ENCODE results near the gene MEX3A. TPM values are rescaled to one million over a fixed set of nuclear protein-coding genes. Genes with fewer than 3 reads are reported as not detected.
A peak's percentile ranks its signal among the peaks of the same experiment; 100 is the strongest.
"Not testable (repeated sequence)": the region's sequence is repeated elsewhere in the genome, so short reads cannot be mapped to it uniquely, and the experiment has no call there.

The MEX3A gene
- total RNA-seq, 1 experiment from 2014 or later: 90.0 TPM

DNA sequence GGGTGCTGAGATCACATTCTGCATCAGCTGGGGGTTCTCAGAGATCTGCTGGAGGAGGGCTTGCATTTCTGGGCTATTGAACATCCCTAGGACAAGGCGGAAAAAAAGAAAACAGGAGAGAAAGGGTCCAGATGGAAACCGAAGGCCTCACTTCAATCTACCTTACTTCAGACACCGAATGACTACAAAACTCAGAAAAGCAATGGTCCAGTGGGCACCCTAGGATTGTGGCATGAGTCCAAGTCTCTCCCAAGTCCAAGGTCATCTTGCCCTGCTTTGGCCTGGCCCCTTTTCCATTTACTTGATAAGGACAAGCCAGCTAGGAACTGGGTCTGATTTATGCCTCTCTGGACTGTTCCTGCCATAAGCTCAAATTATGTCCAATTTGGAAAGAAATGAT lies 39.4 kb downstream of the MEX3A start:
- no peaks in the 10 kb centered on the region for H3K27me3 ChIP-seq (replicated peaks; ENCODE audit: insufficient read depth, low read depth, low read length, poor library complexity)
- no peaks in the 10 kb centered on the region for H3K4me1 ChIP-seq (ENCODE audit: insufficient read depth, low read length, poor library complexity, severe bottlenecking)
- TF ChIP-seq, protein P1, sequence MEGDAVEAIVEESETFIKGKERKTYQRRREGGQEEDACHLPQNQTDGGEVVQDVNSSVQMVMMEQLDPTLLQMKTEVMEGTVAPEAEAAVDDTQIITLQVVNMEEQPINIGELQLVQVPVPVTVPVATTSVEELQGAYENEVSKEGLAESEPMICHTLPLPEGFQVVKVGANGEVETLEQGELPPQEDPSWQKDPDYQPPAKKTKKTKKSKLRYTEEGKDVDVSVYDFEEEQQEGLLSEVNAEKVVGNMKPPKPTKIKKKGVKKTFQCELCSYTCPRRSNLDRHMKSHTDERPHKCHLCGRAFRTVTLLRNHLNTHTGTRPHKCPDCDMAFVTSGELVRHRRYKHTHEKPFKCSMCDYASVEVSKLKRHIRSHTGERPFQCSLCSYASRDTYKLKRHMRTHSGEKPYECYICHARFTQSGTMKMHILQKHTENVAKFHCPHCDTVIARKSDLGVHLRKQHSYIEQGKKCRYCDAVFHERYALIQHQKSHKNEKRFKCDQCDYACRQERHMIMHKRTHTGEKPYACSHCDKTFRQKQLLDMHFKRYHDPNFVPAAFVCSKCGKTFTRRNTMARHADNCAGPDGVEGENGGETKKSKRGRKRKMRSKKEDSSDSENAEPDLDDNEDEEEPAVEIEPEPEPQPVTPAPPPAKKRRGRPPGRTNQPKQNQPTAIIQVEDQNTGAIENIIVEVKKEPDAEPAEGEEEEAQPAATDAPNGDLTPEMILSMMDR (conservative IDR thresholded peaks at IDR 0.05; ENCODE audit: low read depth, low read length): no peak
- TF ChIP-seq EZH2 (IDR thresholded peaks at IDR 0.05; ENCODE audit: borderline replicate concordance, low read depth, low read length, poor library complexity, severe bottlenecking): no peak
- intact Hi-C loops (cut with micrococcal nuclease; ENCODE audit: unreplicated experiment): no loop called here
- no peak overlapping the region for H3K27ac ChIP-seq (ENCODE audit: low read depth, low read length, poor library complexity, severe bottlenecking)
- no peak overlapping the region for H3K4me3 ChIP-seq (ENCODE audit: low read depth, low read length, poor library complexity, severe bottlenecking)
- ChIA-PET POLR2A (ENCODE audit: low non-redundant PET) (no interaction called here), CTCF (no interaction called here)
- no TSS peak for BruUV-seq (replicated peaks)
- no peak for DNase-seq (ENCODE audit: low spot score)
- no peaks in the 10 kb centered on the region for H3K9me3 ChIP-seq (ENCODE audit: low read depth, low read length, poor library complexity, severe bottlenecking)
- peaks cover 33% of the 10 kb centered on the region for H3K36me3 ChIP-seq (ENCODE audit: insufficient read depth, low read length, poor library complexity, severe bottlenecking)

DNA sequence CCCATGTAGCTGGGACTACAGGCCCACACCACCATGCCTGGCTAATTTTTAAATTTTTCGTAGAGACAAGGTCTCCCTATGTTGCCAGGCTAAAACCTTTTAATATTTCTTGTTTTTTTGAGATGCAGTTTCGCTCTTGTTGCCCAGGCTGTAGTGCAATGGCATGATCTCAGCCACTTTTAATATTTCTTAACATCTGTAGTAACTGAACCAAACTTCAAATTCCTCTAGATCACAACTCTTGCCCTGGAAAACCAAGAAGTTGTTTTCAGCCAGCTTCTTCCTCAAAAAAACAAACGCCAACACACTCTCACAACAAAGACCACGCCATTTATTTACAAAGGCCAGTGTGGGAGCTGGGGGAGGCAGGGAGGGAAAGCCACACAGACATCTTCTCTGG lies 47.3 kb downstream of the MEX3A start:
- CTCF ChIA-PET: interaction anchor here (0.6 kb wide), 1 partner anchor 32 kb away, joined by 3 read pairs; no protein-coding TSS in a partner anchor
- H3K9me3 ChIP-seq (ENCODE audit: low read depth, low read length, poor library complexity, severe bottlenecking); BruUV-seq (replicated peaks); POLR2A ChIA-PET (ENCODE audit: low non-redundant PET); H3K4me1 ChIP-seq (ENCODE audit: insufficient read depth, low read length, poor library complexity, severe bottlenecking); H3K36me3 ChIP-seq (ENCODE audit: insufficient read depth, low read length, poor library complexity, severe bottlenecking); H3K27ac ChIP-seq (ENCODE audit: low read depth, low read length, poor library complexity, severe bottlenecking); H3K27me3 ChIP-seq (replicated peaks; ENCODE audit: insufficient read depth, low read depth, low read length, poor library complexity); DNase-seq (ENCODE audit: low spot score); H3K4me3 ChIP-seq (ENCODE audit: low read depth, low read length, poor library complexity, severe bottlenecking); intact Hi-C loops (cut with micrococcal nuclease; ENCODE audit: unreplicated experiment): not testable (repeated sequence)

DNA sequence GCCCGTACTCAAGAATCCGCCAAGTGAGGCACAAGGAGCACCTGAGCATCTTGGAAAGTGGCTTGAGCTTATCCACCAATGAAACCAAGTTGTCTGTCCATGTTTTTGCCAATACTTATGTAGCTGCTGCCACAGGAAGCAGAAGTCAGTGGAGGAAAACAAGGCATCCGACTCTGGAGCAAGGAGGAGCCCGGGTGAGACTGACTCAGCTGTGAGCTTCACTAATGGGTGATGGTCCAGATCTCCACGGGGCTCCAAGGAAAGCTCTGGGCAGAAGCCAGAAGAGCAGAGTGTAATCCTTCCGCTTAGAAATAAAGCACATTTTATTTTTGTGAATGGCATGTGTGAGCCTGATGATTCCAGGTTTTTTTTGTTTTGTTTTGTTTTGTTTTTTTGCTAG lies 49.3 kb downstream of the MEX3A start:
- H3K27ac ChIP-seq (ENCODE audit: low read depth, low read length, poor library complexity, severe bottlenecking): no peak overlapping the region
- POLR2A ChIA-PET (ENCODE audit: low non-redundant PET): no interaction called here
- H3K36me3 ChIP-seq (ENCODE audit: insufficient read depth, low read length, poor library complexity, severe bottlenecking): peaks cover 7% of the 10 kb centered on the region
- CTCF ChIA-PET: no interaction called here
- H3K4me3 ChIP-seq (ENCODE audit: low read depth, low read length, poor library complexity, severe bottlenecking): no peak overlapping the region
- peak; percentile 57 for DNase-seq (ENCODE audit: low spot score)
- TF ChIP-seq EZH2 (IDR thresholded peaks at IDR 0.05; ENCODE audit: borderline replicate concordance, low read depth, low read length, poor library complexity, severe bottlenecking): no peak
- TF ChIP-seq, protein P1 (conservative IDR thresholded peaks at IDR 0.05; ENCODE audit: low read depth, low read length): no peak
- no peaks in the 10 kb centered on the region for H3K4me1 ChIP-seq (ENCODE audit: insufficient read depth, low read length, poor library complexity, severe bottlenecking)
- H3K9me3 ChIP-seq (ENCODE audit: low read depth, low read length, poor library complexity, severe bottlenecking): no peaks in the 10 kb centered on the region
- no TSS peak for BruUV-seq (replicated peaks)
- H3K27me3 ChIP-seq (replicated peaks; ENCODE audit: insufficient read depth, low read depth, low read length, poor library complexity): no peaks in the 10 kb centered on the region
- intact Hi-C loops (cut with micrococcal nuclease; ENCODE audit: unreplicated experiment): no loop called here

DNA sequence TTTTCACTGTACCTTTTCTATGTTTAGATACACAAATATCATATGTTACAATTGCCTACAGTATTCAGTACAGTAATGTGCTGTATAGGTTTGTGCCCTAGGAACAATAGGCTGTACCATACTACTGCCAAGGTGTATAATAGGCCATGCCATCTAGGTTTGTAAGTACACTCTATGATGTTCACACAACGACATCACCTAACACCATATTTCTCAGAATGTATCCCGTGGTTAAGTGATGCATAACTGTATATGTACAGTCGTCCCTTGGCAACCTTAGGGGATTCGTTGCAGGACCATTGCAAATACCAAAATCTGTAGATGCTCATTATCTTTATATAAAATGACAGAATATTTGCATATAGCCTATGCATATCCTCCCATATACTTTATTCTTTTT lies 55.7 kb downstream of the MEX3A start:
- DNase-seq (ENCODE audit: low spot score): no peak
- CTCF ChIA-PET: interaction anchor here (0.7 to 1.1 kb wide), 3 partner anchors 27 to 41 kb away, joined by 3 to 13 read pairs (median 10); partner anchors contain the start of genes LAMTOR2 and UBQLN4
- intact Hi-C loops (cut with micrococcal nuclease; ENCODE audit: unreplicated experiment): loop anchor here (10.0 kb wide), 1 partner anchor 108 kb away; no protein-coding TSS in a partner anchor
- Histone ChIP-seq H3K27me3 (replicated peaks; ENCODE audit: insufficient read depth, low read depth, low read length, poor library complexity) (no peaks in the 10 kb centered on the region), H3K4me1 (ENCODE audit: insufficient read depth, low read length, poor library complexity, severe bottlenecking) (no peaks in the 10 kb centered on the region), H3K4me3 (ENCODE audit: low read depth, low read length, poor library complexity, severe bottlenecking) (no peak overlapping the region), H3K9me3 (ENCODE audit: low read depth, low read length, poor library complexity, severe bottlenecking) (no peaks in the 10 kb centered on the region), H3K27ac (ENCODE audit: low read depth, low read length, poor library complexity, severe bottlenecking) (no peak overlapping the region), H3K36me3 (ENCODE audit: insufficient read depth, low read length, poor library complexity, severe bottlenecking) (no peaks in the 10 kb centered on the region)
- POLR2A ChIA-PET (ENCODE audit: low non-redundant PET): no interaction called here
- TF ChIP-seq EZH2 (IDR thresholded peaks at IDR 0.05; ENCODE audit: borderline replicate concordance, low read depth, low read length, poor library complexity, severe bottlenecking): no peak
- no TSS peak for BruUV-seq (replicated peaks)
